MCF 10A (cell line): ENCODE measurements around the gene CLEC11A. TPM values are rescaled to one million over a fixed set of nuclear protein-coding genes. Genes with fewer than 3 reads are reported as not detected.

Experiments used
- BruUV-seq: library from RNA; stranded (reverse); fragments of 400-500 nt; replicated peaks from 2 replicates; lab custom pipeline; 2021; lab: Mats Ljungman, UMichigan
- CTCF ChIA-PET: fragments of 300-600 bp; sonication (Branson Sonifier 250); formaldehyde crosslinking; extraction: SDS; loops from one replicate; lab custom pipeline; 2021; ENCODE audit warnings: antibody characterized with exemption, inconsistent platforms; lab: Yijun Ruan, JAX
- POLR2A ChIA-PET: fragments of 300-600, 350-650 bp; sonication (Branson Sonifier 250); formaldehyde crosslinking; extraction: SDS; loops from one replicate; lab custom pipeline; 2020; ENCODE audit warnings: antibody characterized with exemption, inconsistent platforms; lab: Yijun Ruan, JAX
- DNase-seq: peaks from one replicate; pipeline ENCODE4 v3.0.0-alpha.2; 2018; ENCODE audit not compliant: unreplicated experiment
- H3K27ac Mint-ChIP-seq: one replicate; pipeline ENCODE4 v1.8.0; 2022; ENCODE audit warnings: mild to moderate bottlenecking, low read depth, mixed read lengths; ENCODE audit not compliant: unreplicated experiment
- H3K27me3 Mint-ChIP-seq: one replicate; pipeline ENCODE4 v1.8.0; 2022; ENCODE audit warnings: mixed read lengths; ENCODE audit not compliant: insufficient read depth, unreplicated experiment
- H3K36me3 Mint-ChIP-seq: one replicate; pipeline ENCODE4 v1.8.0; 2022; ENCODE audit warnings: mild to moderate bottlenecking, moderate library complexity, mixed read lengths; ENCODE audit not compliant: insufficient read depth, unreplicated experiment
- H3K4me1 Mint-ChIP-seq: one replicate; pipeline ENCODE4 v1.8.0; 2022; ENCODE audit warnings: mixed read lengths; ENCODE audit not compliant: insufficient read depth, unreplicated experiment
- H3K4me3 Mint-ChIP-seq: one replicate; pipeline ENCODE4 v1.8.0; 2022; ENCODE audit warnings: mild to moderate bottlenecking, moderate library complexity, mixed read lengths; ENCODE audit not compliant: unreplicated experiment
- H3K9me3 Mint-ChIP-seq: one replicate; pipeline ENCODE4 v1.8.0; 2022; ENCODE audit warnings: mixed read lengths; ENCODE audit not compliant: unreplicated experiment
- intact Hi-C: fragments of 100-400 bp; cut with micrococcal nuclease; formaldehyde crosslinking; loops from 2 replicates; pipeline ENCODE4 v1.14.1; 2022
- total RNA-seq: library from RNA; stranded (reverse); gene quantifications from 2 replicates; pipeline ENCODE4 v1.2.3, GENCODE V29; 2022
- TF ChIP-seq, protein P1 (sequence below): fragments of 200-600 bp; IDR thresholded peaks from one replicate; pipeline ENCODE4 v1.8.0; 2022; ENCODE audit warnings: antibody characterized with exemption, mild to moderate bottlenecking; ENCODE audit not compliant: unreplicated experiment

CLEC11A gene
- total RNA-seq, 1 experiment from 2014 or later, result 2.4 TPM

DNA sequence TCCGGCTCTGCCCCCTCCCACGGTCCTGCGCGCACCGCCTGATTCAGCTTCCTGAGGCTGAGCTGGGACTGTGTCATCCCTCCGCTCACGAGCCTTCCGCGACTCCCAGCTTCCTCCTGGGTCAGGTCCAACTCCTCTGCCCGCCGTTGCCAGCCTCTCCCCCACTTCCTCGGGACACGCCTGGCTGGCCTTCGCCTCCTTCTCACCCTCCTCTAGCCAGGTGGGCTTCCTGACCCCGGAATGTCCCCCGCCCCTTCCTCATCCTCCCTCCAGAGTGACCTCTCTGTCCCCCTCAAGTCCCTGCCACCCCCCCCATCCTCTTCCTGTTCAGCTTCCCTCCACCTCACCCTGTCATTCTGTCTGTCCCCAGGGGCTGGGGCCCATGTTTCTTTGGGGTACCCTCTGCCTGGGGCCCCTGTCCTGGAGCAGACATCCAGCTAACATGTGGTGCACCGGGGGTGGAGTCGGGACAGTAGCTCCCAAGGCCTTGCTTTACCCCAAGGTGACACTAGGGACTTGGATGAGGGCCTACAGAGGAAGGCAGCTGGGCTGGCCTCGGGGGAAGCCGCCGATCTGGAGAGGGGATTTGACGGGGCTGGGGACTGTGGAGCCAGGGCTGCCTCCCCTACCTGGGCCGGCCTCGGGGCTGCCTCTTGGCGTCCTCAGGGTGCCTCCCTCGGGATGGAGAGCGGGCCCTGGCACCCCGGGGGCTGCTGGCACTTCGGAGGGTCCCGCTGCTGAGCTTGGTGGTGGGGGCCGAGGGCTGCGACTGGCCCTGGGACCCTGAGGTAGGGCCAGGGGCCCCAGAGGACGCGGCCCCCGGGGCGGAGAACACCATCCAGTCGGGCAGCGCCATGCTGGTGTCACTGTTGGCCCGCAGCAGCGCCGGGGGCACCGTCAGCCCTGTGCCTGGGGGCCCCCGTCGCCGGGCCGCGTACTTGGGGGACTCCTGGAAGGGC is 20.0 kb upstream of the CLEC11A start:
- Mint-ChIP-seq H3K36me3 (no peaks in the 10 kb centered on the region), H3K4me3 (no peak overlapping the region), H3K4me1 (peaks cover 5% of the 10 kb centered on the region), H3K9me3 (peaks cover 8% of the 10 kb centered on the region), H3K27ac (no peak overlapping the region), H3K27me3 (peaks cover 48% of the 10 kb centered on the region)
- no peak for DNase-seq
- ChIA-PET POLR2A (no interaction called here), CTCF (interaction anchor here (0.6 to 1.6 kb wide), 4 partner anchors 9 to 288 kb away, joined by 3 to 9 read pairs (median 4); no protein-coding TSS in a partner anchor)
- no TSS peak for BruUV-seq
- TF ChIP-seq, protein P1, sequence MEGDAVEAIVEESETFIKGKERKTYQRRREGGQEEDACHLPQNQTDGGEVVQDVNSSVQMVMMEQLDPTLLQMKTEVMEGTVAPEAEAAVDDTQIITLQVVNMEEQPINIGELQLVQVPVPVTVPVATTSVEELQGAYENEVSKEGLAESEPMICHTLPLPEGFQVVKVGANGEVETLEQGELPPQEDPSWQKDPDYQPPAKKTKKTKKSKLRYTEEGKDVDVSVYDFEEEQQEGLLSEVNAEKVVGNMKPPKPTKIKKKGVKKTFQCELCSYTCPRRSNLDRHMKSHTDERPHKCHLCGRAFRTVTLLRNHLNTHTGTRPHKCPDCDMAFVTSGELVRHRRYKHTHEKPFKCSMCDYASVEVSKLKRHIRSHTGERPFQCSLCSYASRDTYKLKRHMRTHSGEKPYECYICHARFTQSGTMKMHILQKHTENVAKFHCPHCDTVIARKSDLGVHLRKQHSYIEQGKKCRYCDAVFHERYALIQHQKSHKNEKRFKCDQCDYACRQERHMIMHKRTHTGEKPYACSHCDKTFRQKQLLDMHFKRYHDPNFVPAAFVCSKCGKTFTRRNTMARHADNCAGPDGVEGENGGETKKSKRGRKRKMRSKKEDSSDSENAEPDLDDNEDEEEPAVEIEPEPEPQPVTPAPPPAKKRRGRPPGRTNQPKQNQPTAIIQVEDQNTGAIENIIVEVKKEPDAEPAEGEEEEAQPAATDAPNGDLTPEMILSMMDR, result no peak
- intact Hi-C loops, result no loop called here

DNA sequence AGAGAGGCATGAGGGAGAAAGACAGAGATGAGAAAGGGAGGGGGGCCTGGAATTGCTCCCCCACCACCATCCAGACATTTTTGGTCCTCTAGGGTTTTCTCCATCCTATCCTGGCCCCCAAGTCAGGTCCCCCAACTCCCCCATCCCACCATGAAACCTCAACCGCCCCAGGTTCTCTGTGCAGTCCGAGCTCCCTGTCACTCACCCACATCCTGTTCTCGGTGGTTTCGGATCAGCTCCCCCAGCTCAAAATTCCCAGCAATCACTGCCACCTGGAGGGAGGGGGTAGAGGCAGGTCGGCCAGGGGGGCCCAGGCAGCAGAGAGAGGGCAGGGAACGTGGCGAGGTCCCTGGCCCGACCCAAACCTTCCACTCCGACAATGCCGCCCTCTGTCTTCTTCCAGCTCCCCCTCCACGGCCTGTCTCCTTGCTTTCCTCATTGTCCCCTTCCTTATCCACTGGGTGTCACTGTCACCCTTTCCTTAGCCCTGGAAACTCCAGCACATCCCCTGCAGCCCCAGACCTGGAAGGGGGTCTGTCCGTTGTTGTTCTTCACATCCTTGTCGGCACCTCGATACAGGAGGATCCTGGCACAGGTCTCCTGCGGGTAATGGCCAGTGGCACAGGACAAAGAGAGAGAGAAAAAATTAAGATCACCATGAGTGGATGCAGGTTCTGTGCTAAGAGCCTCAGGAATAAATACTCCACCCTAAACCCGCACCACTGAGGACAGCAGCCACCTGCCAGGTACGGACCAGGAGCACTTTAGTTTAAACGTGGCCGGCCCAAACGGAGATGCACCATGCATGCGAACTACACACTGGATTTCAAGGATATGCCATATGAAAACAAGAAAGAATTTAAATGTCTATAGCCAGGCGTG is 19.0 kb upstream of the CLEC11A start:
- POLR2A ChIA-PET, result no interaction called here
- Mint-ChIP-seq H3K4me3 (no peak overlapping the region), H3K9me3 (peaks cover 4% of the 10 kb centered on the region), H3K36me3 (no peaks in the 10 kb centered on the region), H3K4me1 (peaks cover 5% of the 10 kb centered on the region), H3K27me3 (peaks cover 40% of the 10 kb centered on the region), H3K27ac (no peak overlapping the region)
- no peak for DNase-seq
- TF ChIP-seq, protein P1, result no peak
- no TSS peak for BruUV-seq
- intact Hi-C loops, result loop anchor here (2.0 kb wide), 1 partner anchor 219 kb away; no protein-coding TSS in a partner anchor
- CTCF ChIA-PET, result interaction anchor here (0.6 to 1.6 kb wide), 8 partner anchors 8 to 388 kb away, joined by 3 to 9 read pairs (median 4); no protein-coding TSS in a partner anchor

DNA sequence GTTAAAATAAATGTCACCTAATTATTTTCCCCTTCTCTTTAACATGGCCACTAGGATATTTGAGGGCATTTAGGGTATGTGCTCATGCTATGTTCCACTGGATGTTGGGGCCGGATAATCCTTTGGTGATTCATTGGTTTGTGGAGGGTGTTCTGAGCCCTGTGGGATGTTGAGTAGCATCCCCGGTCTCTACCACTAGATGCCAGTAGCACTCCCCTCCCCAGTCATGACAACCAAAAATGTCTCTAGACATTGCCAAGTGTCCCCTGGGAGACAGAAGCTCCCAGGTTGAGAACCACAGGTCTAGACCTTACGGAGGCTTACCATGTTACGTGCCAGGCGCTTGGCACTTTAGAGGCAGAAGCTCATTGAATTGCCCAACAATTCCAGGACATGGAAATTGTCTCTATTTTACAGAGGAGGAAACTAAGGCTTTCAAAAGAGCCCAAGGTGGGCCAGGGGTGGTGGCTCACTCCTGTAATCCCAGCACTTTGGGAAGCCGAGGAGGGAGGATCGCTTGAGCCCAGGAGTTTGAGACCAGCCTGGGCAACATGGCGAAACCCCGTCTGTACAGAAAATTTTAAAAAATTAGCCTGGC is 17.6 kb upstream of the CLEC11A start:
- intact Hi-C loops, result loop anchor here (1.0 to 2.0 kb wide), 2 partner anchors 78 to 217 kb away; no protein-coding TSS in a partner anchor
- peak; percentile 61 for DNase-seq
- Mint-ChIP-seq H3K27me3 (peaks cover 26% of the 10 kb centered on the region), H3K4me1 (peaks cover 5% of the 10 kb centered on the region), H3K9me3 (no peaks in the 10 kb centered on the region), H3K27ac (no peak overlapping the region), H3K4me3 (no peak overlapping the region), H3K36me3 (no peaks in the 10 kb centered on the region)
- CTCF ChIA-PET, result interaction anchor here (0.6 to 1.2 kb wide), 11 partner anchors 9 to 310 kb away, joined by 3 to 6 read pairs (median 3); partner anchors contain the start of gene CLEC11A
- POLR2A ChIA-PET, result no interaction called here
- TF ChIP-seq, protein P1, result peak; percentile 53
- no TSS peak for BruUV-seq
